CD4-positive, alpha-beta T cell treated with Interleukin-21 for 1 hour (primary cell): ENCODE results near the gene B4GALT6.

Experiments used
- DNase-seq: peaks from one replicate; pipeline ENCODE4 v3.0.0-alpha.2; 2020

The B4GALT6 gene

GRCh38 chr18:31591113-31591512 is 93.3 kb downstream of the B4GALT6 start:
- no peak for DNase-seq

GRCh38 chr18:31590570-31590969 is 93.8 kb downstream of the B4GALT6 start:
- DNase-seq: no peak

GRCh38 chr18:31587529-31587928 is 96.9 kb downstream of the B4GALT6 start:
- no peak for DNase-seq

GRCh38 chr18:31586616-31587015 is 97.8 kb downstream of the B4GALT6 start:
- DNase-seq: no peak

- DNase-seq: no peak
These were observed 98.4 kb downstream of the B4GALT6 start for GRCh38 chr18:31585991-31586390.

GRCh38 chr18:31583185-31583854 is 101.1 kb downstream of the B4GALT6 start:
- no peak for DNase-seq

- no peak for DNase-seq
These were observed 102.7 kb downstream of the B4GALT6 start for GRCh38 chr18:31581498-31582197.

- no peak for DNase-seq
These were observed 105.0 kb downstream of the B4GALT6 start for GRCh38 chr18:31579375-31579774.

GRCh38 chr18:31578126-31578525 is 106.3 kb downstream of the B4GALT6 start:
- DNase-seq: no peak

GRCh38 chr18:31577195-31577594 is 107.2 kb downstream of the B4GALT6 start:
- DNase-seq: no peak

- no peak for DNase-seq
These were observed 107.7 kb downstream of the B4GALT6 start for GRCh38 chr18:31576670-31577069.

GRCh38 chr18:31575515-31576257 is 108.7 kb downstream of the B4GALT6 start:
- DNase-seq: no peak

GRCh38 chr18:31574359-31574758 is 110.0 kb downstream of the B4GALT6 start:
- DNase-seq: no peak
